ENCODE results near the gene GABBR1. TPM values are rescaled to one million over a fixed set of nuclear protein-coding genes. Genes with fewer than 3 reads are reported as not detected.

Gene GABBR1
- total and polyA plus RNA-seq, 2 of the 13 experiments (the other 11 are each of a cell fraction or from before 2014, with no cell fraction given), result 0.07 to 0.37 TPM

DNA sequence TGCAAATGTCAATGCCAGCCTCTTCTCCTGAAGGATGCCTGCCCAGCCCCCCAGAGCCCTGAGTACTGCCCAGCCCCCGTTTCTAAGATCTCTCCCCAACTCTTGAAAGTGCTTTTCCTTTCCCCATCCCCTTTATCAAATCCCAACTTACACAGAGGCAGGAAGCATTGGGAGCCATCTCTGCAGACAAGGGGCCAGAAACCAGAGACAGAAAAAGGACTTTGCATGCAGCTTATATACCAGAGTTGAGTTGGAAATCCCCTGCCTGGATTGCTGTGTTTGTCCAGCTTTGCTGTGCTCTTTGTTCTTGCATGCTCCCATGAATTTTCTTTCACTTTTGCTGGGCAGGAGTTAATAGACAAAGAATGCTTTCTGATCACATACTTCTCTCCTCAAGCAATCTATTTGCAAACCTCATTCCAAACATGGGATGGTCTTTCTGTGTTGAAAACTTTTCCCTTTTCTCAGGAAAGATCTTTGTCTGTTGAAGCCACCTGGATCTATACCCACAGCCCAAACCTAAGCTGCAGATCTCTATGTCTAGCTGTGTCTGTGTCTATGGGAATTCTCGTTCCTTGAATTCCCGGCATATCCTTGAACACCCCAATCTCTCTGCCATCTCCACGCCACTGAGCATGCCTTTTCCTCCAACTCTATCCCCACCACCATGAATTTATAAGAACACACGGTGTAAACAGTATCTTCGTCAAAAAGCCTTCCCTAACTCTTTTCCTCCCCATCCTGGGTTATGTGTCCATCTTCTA is 73.3 kb downstream of the GABBR1 start, which contains the start of gene UBD:
UBD (minus strand) TSS at position 209 of the 764 bp plus-strand sequence; CDS start at position 178, 31 bp downstream.
- Histone ChIP-seq H3K9ac (ENCODE audit: insufficient read depth, low read depth, low read length) (peak within 1 kb of the TSS; percentile 24), H3K27ac (ENCODE audit: extremely low read length, insufficient read depth, low read length) (peak within 1 kb of the TSS; percentile 24), H3K36me3 (replicated peaks in 1 of 2; ENCODE audit: control insufficient read depth in 1 of 2, insufficient read depth in 2 of 2, low read length in 2 of 2) (no peaks in the 10 kb centered on the region), H3K4me3 (replicated peaks in 1 of 3; ENCODE audit: insufficient read depth in 1 of 3, low read depth in 2 of 3, low read length in 3 of 3) (peak within 1 kb of the TSS; percentile 1 to 26 (median 15); a peak in 4 of 6 replicates), H3K9me3 (ENCODE audit: low read length) (no peaks in the 10 kb centered on the region), H4K20me1 (ENCODE audit: insufficient read depth, low read length) (no peaks in the 10 kb centered on the region), H3K4me1 (ENCODE audit: insufficient read depth, low read length) (peaks cover 37% of the 10 kb centered on the region), H3K4me2 (ENCODE audit: low read depth, low read length) (peak within 1 kb of the TSS; percentile 67), H3K27me3 (ENCODE audit: control insufficient read depth in 1 of 2, insufficient read depth in 2 of 2, low read length in 2 of 2) (no peaks in the 10 kb centered on the region), H2AFZ (ENCODE audit: low read length) (peak within 1 kb of the TSS; percentile 85), H3K79me2 (ENCODE audit: insufficient read depth, low read length) (no peaks in the 10 kb centered on the region)
- ChIA-PET POLR2A (interaction anchor here (0.6 to 2.6 kb wide), 7 partner anchors 10 to 694 kb away, joined by 3 to 8 read pairs (median 5); a partner anchor contains a TSS), CTCF (ENCODE audit: low intra/inter-chr PET ratio, low total read pairs) (no interaction called here)
- in situ Hi-C loops (cut with HindIII; ENCODE audit: extremely low pct_ligation_motif_present, low pct_unique_long_range_greater_than_20kb) (no loop called here), intact Hi-C loops (cut with micrococcal nuclease; ENCODE audit: unreplicated experiment) (no loop called here)
- FAIRE-seq (peak; percentile 83), DNase-seq (ENCODE audit: low spot score) (peak; percentile 71), ATAC-seq (peak; percentile 91)
- TSS peak; percentile 91 for BruUV-seq (replicated peaks)
- WGBS (ENCODE audit: low lambda C conversion rate), result 3% methylated on average over 6 of the region's 6 CpGs
- no peak for TF ChIP-seq ESRRA (CRISPR knock-in tag; IDR thresholded peaks at IDR 0.05; ENCODE audit: low read depth)
- TF ChIP-seq ZC3H13 (CRISPR knock-in tag; IDR thresholded peaks at IDR 0.05), result no peak
- no peak for TF ChIP-seq CCDC6 (CRISPR knock-in tag; IDR thresholded peaks at IDR 0.05)
- no peak for TF ChIP-seq KLF13 (CRISPR knock-in tag; IDR thresholded peaks at IDR 0.05)
- TF ChIP-seq MTA1 (CRISPR knock-in tag; IDR thresholded peaks at IDR 0.05; ENCODE audit: borderline replicate concordance), result no peak
- TF ChIP-seq ELF4 (CRISPR knock-in tag; IDR thresholded peaks at IDR 0.05; ENCODE audit: borderline replicate concordance), result no peak
- 0 out of 2 replicates have a peak, but pooled peaks have one; percentile 32 for TF ChIP-seq SPEN (CRISPR knock-in tag; IDR thresholded peaks at IDR 0.05; ENCODE audit: low read depth)
- TF ChIP-seq, protein P1, sequence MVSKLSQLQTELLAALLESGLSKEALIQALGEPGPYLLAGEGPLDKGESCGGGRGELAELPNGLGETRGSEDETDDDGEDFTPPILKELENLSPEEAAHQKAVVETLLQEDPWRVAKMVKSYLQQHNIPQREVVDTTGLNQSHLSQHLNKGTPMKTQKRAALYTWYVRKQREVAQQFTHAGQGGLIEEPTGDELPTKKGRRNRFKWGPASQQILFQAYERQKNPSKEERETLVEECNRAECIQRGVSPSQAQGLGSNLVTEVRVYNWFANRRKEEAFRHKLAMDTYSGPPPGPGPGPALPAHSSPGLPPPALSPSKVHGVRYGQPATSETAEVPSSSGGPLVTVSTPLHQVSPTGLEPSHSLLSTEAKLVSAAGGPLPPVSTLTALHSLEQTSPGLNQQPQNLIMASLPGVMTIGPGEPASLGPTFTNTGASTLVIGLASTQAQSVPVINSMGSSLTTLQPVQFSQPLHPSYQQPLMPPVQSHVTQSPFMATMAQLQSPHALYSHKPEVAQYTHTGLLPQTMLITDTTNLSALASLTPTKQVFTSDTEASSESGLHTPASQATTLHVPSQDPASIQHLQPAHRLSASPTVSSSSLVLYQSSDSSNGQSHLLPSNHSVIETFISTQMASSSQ (IDR thresholded peaks at IDR 0.05; ENCODE audit: low read depth), result no peak
- TF ChIP-seq, protein P1 (CRISPR knock-in tag; IDR thresholded peaks at IDR 0.05; ENCODE audit: borderline replicate concordance), result no peak
- no peak for TF ChIP-seq ZIK1 (CRISPR knock-in tag; IDR thresholded peaks at IDR 0.05; ENCODE audit: borderline replicate concordance, low read depth)
- no peak for TF ChIP-seq FOXP1 (IDR thresholded peaks at IDR 0.05)
- no peak for TF ChIP-seq FOXP1 (CRISPR knock-in tag; IDR thresholded peaks at IDR 0.05)
- peak; percentile 64 for TF ChIP-seq HDAC1 (CRISPR knock-in tag; IDR thresholded peaks at IDR 0.05)
- no peak for TF ChIP-seq ZNF672 (CRISPR knock-in tag; IDR thresholded peaks at IDR 0.05)
- TF ChIP-seq PRPF4 (IDR thresholded peaks at IDR 0.05; ENCODE audit: low read depth, low read length, poor library complexity, severe bottlenecking), result no peak
- no peak for TF ChIP-seq CENPX (CRISPR knock-in tag; IDR thresholded peaks at IDR 0.05)
- TF ChIP-seq ZNF546 (CRISPR knock-in tag; conservative IDR thresholded peaks at IDR 0.05), result no peak
- no peak for TF ChIP-seq KAT2B (IDR thresholded peaks at IDR 0.05; ENCODE audit: borderline replicate concordance, low read depth, low read length)
- no peak for TF ChIP-seq NAIF1 (CRISPR knock-in tag; IDR thresholded peaks at IDR 0.05; ENCODE audit: borderline replicate concordance)
- TF ChIP-seq, protein P2, sequence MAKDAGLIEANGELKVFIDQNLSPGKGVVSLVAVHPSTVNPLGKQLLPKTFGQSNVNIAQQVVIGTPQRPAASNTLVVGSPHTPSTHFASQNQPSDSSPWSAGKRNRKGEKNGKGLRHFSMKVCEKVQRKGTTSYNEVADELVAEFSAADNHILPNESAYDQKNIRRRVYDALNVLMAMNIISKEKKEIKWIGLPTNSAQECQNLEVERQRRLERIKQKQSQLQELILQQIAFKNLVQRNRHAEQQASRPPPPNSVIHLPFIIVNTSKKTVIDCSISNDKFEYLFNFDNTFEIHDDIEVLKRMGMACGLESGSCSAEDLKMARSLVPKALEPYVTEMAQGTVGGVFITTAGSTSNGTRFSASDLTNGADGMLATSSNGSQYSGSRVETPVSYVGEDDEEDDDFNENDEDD (CRISPR knock-in tag; IDR thresholded peaks at IDR 0.05; ENCODE audit: borderline replicate concordance), result no peak
- TF ChIP-seq ELF1 (CRISPR knock-in tag; IDR thresholded peaks at IDR 0.05), result no peak
